Measurements from ENCODE around the gene STK32C.

STK32C gene

DNA sequence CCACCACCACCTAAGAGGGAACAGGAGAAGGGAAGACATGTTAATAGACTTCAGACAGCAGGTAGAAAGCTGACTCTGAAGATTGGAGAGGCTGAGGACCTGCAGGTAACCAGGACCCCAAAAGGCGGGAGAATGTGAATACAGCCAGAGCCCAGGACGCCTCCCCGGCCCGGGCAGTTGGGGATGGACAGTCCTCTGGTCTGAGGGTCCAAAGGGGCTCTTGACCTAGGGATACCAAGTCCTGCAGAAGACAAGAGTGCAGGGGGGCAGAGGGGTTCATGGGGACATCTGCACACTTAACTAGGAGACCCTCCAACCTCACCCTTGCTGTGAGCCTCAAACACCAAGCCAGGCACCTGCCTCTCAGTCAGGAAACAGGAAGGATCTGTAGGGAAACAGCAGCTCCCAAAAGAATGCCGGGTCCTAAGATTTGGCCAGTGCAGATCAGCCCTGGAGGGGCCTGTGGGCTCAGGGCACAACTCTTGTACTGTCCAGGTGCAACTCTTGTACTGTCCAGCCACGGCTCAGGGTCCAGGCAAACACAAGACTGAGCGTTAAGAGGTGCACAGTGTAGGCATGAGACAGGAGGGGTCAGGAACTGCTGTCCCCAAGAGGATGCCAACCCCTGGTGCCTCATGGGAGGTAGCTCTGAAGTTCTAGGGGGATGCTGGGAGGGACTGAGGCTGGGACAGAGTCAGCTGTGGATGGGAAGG is 2.3 kb upstream of the STK32C start:
- Histone ChIP-seq H3K9ac (ENCODE audit: low read length) (no peak overlapping the region), H3K27ac (ENCODE audit: low read depth, low read length) (no peak overlapping the region), H3K23ac (ENCODE audit: low read length) (no peak overlapping the region), H3K4me3 (ENCODE audit: low read length) (no peak overlapping the region), H2BK5ac (ENCODE audit: low read length) (no peak overlapping the region), H3K4me2 (ENCODE audit: low read length) (no peak overlapping the region), H3K79me2 (ENCODE audit: control insufficient read depth, insufficient read depth, low read length) (no peaks in the 10 kb centered on the region), H3K18ac (ENCODE audit: low read length) (no peak overlapping the region), H3K4me1 (ENCODE audit: control insufficient read depth, low read depth, low read length) (no peaks in the 10 kb centered on the region), H3K79me1 (ENCODE audit: low read length) (no peaks in the 10 kb centered on the region), H3K4ac (ENCODE audit: low read depth, low read length) (no peak overlapping the region), H3K56ac (ENCODE audit: low read length) (no peak overlapping the region), H2BK120ac (ENCODE audit: low read depth, low read length) (no peak overlapping the region), H4K8ac (ENCODE audit: low read depth, low read length) (no peak overlapping the region), H2BK15ac (replicated peaks; ENCODE audit: low read depth) (no peak overlapping the region), H3K27me3 (ENCODE audit: insufficient read depth, low read length, poor library complexity) (peaks cover 14% of the 10 kb centered on the region), H3K36me3 (ENCODE audit: control insufficient read depth, insufficient read depth, low read length) (no peaks in the 10 kb centered on the region), H4K5ac (ENCODE audit: low read length) (no peak overlapping the region), H2AK5ac (ENCODE audit: low read length) (no peak overlapping the region)
- WGBS (ENCODE audit: extremely low coverage, insufficient coverage, low lambda C conversion rate): no CpG with 5 or more reads among the region's 7 CpGs
- DNase-seq: no peak

DNA sequence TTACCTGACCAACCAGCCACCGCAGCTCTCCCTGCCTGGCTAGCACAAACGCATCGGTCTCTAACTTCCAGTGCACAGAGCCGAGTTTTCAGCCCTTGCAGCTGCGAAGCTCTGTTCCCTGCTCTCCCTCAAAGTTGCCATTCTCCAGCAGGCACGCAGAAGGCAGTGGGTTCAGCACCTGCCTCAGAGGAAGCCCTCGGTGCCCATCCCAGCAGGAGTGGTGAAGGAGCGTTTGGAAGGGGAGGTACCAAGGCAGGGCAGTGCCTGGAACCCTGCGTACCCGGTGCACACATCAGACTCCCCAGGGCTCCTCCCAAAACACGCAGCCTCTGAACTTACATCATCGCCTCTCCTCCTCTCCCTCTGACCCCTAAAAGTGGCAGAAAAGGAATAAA is 1.7 kb upstream of the STK32C start:
- no CpG with 5 or more reads among the region's 12 CpGs for WGBS (ENCODE audit: extremely low coverage, insufficient coverage, low lambda C conversion rate)
- Histone ChIP-seq H3K4me2 (ENCODE audit: low read length) (no peak overlapping the region), H3K79me2 (ENCODE audit: control insufficient read depth, insufficient read depth, low read length) (no peaks in the 10 kb centered on the region), H3K23ac (ENCODE audit: low read length) (no peak overlapping the region), H3K9ac (ENCODE audit: low read length) (no peak overlapping the region), H3K18ac (ENCODE audit: low read length) (no peak overlapping the region), H3K27ac (ENCODE audit: low read depth, low read length) (no peak overlapping the region), H3K4me3 (ENCODE audit: low read length) (no peak overlapping the region), H2BK120ac (ENCODE audit: low read depth, low read length) (no peak overlapping the region), H4K8ac (ENCODE audit: low read depth, low read length) (no peak overlapping the region), H3K36me3 (ENCODE audit: control insufficient read depth, insufficient read depth, low read length) (no peaks in the 10 kb centered on the region), H2BK15ac (replicated peaks; ENCODE audit: low read depth) (no peak overlapping the region), H3K4ac (ENCODE audit: low read depth, low read length) (no peak overlapping the region), H3K56ac (ENCODE audit: low read length) (no peak overlapping the region), H2BK5ac (ENCODE audit: low read length) (no peak overlapping the region), H3K27me3 (ENCODE audit: insufficient read depth, low read length, poor library complexity) (peaks cover 14% of the 10 kb centered on the region), H4K5ac (ENCODE audit: low read length) (no peak overlapping the region), H3K4me1 (ENCODE audit: control insufficient read depth, low read depth, low read length) (no peaks in the 10 kb centered on the region), H3K79me1 (ENCODE audit: low read length) (no peaks in the 10 kb centered on the region), H2AK5ac (ENCODE audit: low read length) (no peak overlapping the region)
- no peak for DNase-seq

DNA sequence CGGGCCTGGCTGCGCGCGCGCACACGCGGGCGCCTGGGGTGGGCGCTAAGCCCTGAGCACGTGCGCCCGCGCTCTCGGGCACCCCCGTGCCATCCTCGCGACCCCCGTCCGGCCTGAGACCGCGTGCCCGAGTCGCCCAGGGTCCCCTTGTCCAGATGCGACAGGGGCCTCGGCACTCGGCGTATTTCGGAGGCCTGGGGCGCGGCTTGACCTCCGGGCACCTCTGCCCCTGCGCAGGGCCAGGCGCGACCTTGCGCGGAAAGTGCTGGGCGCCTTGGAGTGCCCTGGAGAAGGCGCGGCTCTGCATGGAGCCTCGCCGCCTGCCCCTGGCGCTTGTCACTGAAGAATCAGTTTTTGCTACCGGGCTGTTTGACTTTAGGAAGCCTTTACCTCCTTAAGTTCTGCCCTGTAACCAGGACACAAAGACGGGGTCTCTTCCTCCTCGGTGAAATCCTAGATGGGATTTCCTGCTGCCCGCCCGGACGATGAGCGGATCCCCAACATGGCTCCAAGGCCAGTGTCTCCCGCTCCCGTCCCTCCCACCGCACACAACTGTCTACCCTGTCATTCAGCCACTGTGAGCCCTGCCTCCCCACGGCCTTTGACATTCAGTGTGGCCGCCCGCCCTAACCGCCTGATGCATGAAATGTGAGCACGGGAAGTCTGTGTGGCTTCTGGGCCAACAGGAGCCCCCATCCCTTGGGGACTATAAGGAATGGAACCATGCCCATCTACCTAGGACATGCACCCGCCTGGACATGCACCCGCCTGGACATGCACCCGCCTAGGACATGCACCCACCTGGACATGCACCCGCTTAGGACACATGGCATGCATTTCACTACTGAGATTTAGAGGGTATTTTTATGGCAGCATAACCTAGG is 1.1 kb upstream of the STK32C start:
- Histone ChIP-seq H3K79me1 (ENCODE audit: low read length) (no peaks in the 10 kb centered on the region), H2AK5ac (ENCODE audit: low read length) (no peak overlapping the region), H2BK5ac (ENCODE audit: low read length) (no peak overlapping the region), H2BK120ac (ENCODE audit: low read depth, low read length) (no peak overlapping the region), H3K4me2 (ENCODE audit: low read length) (peak overlapping the region; percentile 89), H3K4me3 (ENCODE audit: low read length) (no peak overlapping the region), H3K18ac (ENCODE audit: low read length) (no peak overlapping the region), H3K4ac (ENCODE audit: low read depth, low read length) (no peak overlapping the region), H4K5ac (ENCODE audit: low read length) (no peak overlapping the region), H3K23ac (ENCODE audit: low read length) (peak overlapping the region; percentile 9), H3K56ac (ENCODE audit: low read length) (peak overlapping the region; percentile 88), H3K79me2 (ENCODE audit: control insufficient read depth, insufficient read depth, low read length) (no peaks in the 10 kb centered on the region), H3K4me1 (ENCODE audit: control insufficient read depth, low read depth, low read length) (no peaks in the 10 kb centered on the region), H3K9ac (ENCODE audit: low read length) (peak overlapping the region; percentile 68), H4K8ac (ENCODE audit: low read depth, low read length) (no peak overlapping the region), H3K27ac (ENCODE audit: low read depth, low read length) (no peak overlapping the region), H3K27me3 (ENCODE audit: insufficient read depth, low read length, poor library complexity) (peaks cover 14% of the 10 kb centered on the region), H2BK15ac (replicated peaks; ENCODE audit: low read depth) (no peak overlapping the region), H3K36me3 (ENCODE audit: control insufficient read depth, insufficient read depth, low read length) (no peaks in the 10 kb centered on the region)
- DNase-seq: peak; percentile 19
- WGBS (ENCODE audit: extremely low coverage, insufficient coverage, low lambda C conversion rate): no CpG with 5 or more reads among the region's 61 CpGs

DNA sequence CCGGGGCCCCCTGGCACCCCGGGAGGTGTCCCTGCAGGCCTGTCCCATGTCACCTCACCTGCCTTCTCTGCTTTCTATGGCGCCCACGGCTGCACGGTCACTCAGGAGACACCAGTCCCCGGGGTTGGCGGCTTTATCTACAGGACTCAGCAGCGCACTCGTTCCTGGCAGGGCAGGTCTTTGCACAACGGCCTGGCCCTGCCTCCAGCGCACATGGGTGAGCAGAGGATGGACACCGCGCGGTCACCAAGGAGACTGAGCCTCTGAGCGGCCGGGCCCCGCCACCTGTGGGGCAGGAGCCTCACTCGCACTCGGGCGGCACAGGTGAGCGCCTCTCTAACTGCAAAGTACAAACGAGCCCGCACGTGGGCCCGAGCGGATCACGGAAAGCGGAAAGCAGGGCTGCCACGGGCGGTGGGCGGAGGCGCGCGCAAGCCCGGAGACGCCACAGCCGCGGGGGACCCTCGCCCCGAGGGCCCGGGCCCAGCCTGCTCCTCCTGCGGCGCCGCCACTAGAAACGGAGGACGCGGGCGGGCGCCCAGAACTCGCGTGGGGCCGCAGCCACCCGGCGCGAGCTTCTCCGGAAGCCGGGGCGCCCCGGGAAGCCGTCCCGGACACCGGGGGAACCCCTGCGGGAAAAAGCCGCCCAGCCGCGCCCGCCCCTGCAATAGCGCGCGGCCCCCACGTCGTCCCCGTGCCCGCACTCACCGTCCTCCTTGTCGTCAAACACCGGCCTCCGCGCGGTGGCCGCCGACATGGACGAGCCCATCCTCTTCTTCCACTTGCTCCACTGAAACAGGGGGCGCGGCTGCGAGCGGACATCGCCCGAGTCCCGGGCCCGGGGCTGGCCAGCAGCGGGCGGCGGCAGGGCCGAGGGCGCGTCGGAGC is 642 bp downstream of the STK32C start:
- Histone ChIP-seq H2BK5ac (ENCODE audit: low read length) (no peak overlapping the region), H3K9ac (ENCODE audit: low read length) (peak overlapping the region; percentile 45), H3K4me1 (ENCODE audit: control insufficient read depth, low read depth, low read length) (no peaks in the 10 kb centered on the region), H3K4ac (ENCODE audit: low read depth, low read length) (no peak overlapping the region), H4K8ac (ENCODE audit: low read depth, low read length) (no peak overlapping the region), H3K36me3 (ENCODE audit: control insufficient read depth, insufficient read depth, low read length) (no peaks in the 10 kb centered on the region), H2BK15ac (replicated peaks; ENCODE audit: low read depth) (no peak overlapping the region), H3K79me2 (ENCODE audit: control insufficient read depth, insufficient read depth, low read length) (no peaks in the 10 kb centered on the region), H3K27me3 (ENCODE audit: insufficient read depth, low read length, poor library complexity) (peaks cover 14% of the 10 kb centered on the region), H3K27ac (ENCODE audit: low read depth, low read length) (no peak overlapping the region), H3K4me2 (ENCODE audit: low read length) (peak overlapping the region; percentile 78), H3K23ac (ENCODE audit: low read length) (no peak overlapping the region), H3K56ac (ENCODE audit: low read length) (peak overlapping the region; percentile 56), H2AK5ac (ENCODE audit: low read length) (no peak overlapping the region), H3K79me1 (ENCODE audit: low read length) (no peaks in the 10 kb centered on the region), H4K5ac (ENCODE audit: low read length) (no peak overlapping the region), H3K18ac (ENCODE audit: low read length) (no peak overlapping the region), H2BK120ac (ENCODE audit: low read depth, low read length) (no peak overlapping the region), H3K4me3 (ENCODE audit: low read length) (no peak overlapping the region)
- DNase-seq: peak; percentile 35
- no CpG with 5 or more reads among the region's 98 CpGs for WGBS (ENCODE audit: extremely low coverage, insufficient coverage, low lambda C conversion rate)

DNA sequence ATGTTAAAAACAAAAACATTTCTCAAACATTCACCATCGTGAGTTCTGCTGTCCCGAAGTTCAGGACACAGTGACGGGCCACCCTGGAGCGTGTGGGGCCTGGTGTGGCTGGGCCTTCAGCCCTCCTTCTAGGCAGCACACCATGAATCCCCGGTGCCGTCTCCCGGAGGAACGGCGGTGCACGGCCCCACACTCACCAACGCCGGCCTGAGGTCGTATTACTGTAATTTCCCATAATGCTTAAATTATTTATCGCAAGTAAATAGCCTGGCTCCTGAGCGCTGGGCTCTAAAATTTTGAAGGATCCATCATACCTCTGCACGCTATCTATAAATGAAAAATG is 1.4 kb downstream of the STK32C start:
- Histone ChIP-seq H2BK15ac (replicated peaks; ENCODE audit: low read depth) (no peak overlapping the region), H3K79me2 (ENCODE audit: control insufficient read depth, insufficient read depth, low read length) (no peaks in the 10 kb centered on the region), H3K23ac (ENCODE audit: low read length) (no peak overlapping the region), H4K8ac (ENCODE audit: low read depth, low read length) (no peak overlapping the region), H2BK120ac (ENCODE audit: low read depth, low read length) (no peak overlapping the region), H3K27ac (ENCODE audit: low read depth, low read length) (no peak overlapping the region), H4K5ac (ENCODE audit: low read length) (no peak overlapping the region), H3K4ac (ENCODE audit: low read depth, low read length) (no peak overlapping the region), H3K4me2 (ENCODE audit: low read length) (no peak overlapping the region), H2AK5ac (ENCODE audit: low read length) (no peak overlapping the region), H3K56ac (ENCODE audit: low read length) (no peak overlapping the region), H3K36me3 (ENCODE audit: control insufficient read depth, insufficient read depth, low read length) (no peaks in the 10 kb centered on the region), H3K18ac (ENCODE audit: low read length) (no peak overlapping the region), H3K79me1 (ENCODE audit: low read length) (no peaks in the 10 kb centered on the region), H3K27me3 (ENCODE audit: insufficient read depth, low read length, poor library complexity) (peaks cover 14% of the 10 kb centered on the region), H3K4me1 (ENCODE audit: control insufficient read depth, low read depth, low read length) (no peaks in the 10 kb centered on the region), H3K4me3 (ENCODE audit: low read length) (no peak overlapping the region), H2BK5ac (ENCODE audit: low read length) (no peak overlapping the region), H3K9ac (ENCODE audit: low read length) (no peak overlapping the region)
- DNase-seq: no peak
- no CpG with 5 or more reads among the region's 16 CpGs for WGBS (ENCODE audit: extremely low coverage, insufficient coverage, low lambda C conversion rate)
